HG03558 (cell line): ENCODE measurements around the gene ADAMTS3.
"Not testable (repeated sequence)": the region's sequence is repeated elsewhere in the genome, so short reads cannot be mapped to it uniquely, and the experiment has no call there.

Experiments used
- ATAC-seq: cut with Tn5 transposase; IDR thresholded peaks from one replicate; pipeline ENCODE4 v1.9.1; 2021; ENCODE audit warnings: moderate number of reproducible peaks; ENCODE audit not compliant: unreplicated experiment; ENCODE audit errors: extremely low read depth

The ADAMTS3 gene

DNA sequence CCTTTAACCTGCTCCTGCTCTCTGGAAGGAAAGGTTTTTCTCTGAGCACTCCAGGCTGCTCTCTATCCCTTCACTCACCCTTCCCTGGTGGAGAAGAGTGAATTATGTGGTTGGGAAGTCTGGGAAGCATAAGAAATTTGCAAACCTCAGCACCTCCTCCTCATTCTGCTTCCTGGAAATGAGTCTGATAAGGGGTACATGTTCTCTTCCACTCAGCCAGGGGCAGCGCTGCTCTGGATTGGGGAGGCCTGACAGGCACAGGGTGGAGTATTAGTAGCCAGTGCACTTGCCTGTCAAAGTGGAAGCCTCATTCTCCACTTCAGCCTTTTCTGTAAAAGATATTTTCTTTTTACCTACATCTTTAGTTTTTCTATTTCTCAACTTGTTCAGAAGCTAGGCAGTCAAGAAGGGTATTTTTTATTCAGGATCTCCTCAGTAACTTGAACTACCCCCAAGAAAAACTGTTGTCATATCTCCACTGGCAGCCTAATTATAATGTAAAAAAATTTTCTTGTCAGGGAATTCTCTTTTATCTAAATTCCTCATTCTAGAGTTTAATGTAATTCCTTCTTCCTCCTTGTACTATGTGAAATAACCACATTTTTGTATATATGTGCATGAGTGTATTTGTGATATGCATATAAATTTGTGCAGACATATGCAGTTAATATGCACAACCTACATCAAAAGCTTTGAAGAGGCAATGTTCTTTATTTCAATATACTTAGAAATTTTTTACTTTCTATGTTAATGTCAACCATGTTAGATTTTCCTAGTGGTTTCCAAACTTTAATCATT lies 15.3 kb downstream of the ADAMTS3 start:
- no peak for ATAC-seq

DNA sequence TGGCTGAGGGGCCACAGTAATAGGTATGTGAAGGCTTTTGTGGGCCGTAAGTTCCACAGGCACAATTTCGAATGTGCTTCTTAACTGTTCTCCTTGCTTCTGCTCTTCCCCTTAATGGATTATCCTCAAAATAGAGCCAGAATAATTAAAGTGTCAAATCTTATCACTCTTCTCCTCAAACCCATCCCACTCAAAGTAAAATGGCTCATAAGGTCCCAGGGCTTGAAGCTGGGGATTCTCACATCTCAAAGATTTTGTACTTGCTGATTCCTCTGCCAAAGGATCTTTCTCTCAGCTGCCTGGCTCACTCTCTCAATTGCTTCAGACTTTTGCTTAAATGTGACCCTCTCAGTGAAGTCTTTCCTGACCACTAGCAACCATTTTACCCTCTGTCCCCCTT lies 16.6 kb downstream of the ADAMTS3 start:
- ATAC-seq: no peak

DNA sequence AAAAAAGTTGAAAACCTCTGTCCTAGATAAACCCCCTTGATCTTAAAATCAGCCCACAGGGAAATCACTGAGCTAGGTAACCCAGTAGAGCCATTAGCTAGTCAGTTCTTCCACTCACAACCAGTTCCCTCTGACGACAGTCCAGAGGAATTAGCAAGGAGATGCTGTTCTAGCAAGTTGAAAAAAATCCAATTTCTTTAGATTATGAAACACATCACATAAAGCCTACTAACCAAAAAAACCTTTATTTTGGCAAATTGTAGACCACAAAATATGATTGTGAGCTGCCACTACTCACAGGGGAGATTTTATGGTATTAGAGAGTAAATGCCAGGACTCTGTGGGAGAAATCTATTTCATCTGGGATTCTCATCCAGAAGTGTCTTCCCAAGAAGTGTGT lies 22.6 kb downstream of the ADAMTS3 start:
- ATAC-seq: no peak

DNA sequence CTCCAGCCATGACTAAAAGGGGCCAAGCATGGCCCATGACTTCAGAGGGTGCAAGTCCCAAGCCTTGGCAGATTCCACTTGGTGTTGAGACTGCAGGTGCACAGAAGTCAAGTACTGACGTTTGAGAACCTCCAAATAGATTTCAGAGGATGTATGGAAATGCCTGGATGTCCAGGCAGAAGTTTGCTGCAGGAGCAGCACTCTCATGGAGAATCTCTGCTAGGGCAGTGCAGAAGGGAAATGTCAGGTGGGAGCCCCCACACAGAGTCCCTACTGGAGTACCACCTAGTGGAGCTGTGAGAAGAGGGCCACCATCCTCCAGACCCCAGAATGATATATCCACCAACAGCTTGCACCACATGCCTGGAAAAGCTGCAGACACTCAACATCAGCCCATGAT lies 28.3 kb downstream of the ADAMTS3 start:
- not testable (repeated sequence) for ATAC-seq

DNA sequence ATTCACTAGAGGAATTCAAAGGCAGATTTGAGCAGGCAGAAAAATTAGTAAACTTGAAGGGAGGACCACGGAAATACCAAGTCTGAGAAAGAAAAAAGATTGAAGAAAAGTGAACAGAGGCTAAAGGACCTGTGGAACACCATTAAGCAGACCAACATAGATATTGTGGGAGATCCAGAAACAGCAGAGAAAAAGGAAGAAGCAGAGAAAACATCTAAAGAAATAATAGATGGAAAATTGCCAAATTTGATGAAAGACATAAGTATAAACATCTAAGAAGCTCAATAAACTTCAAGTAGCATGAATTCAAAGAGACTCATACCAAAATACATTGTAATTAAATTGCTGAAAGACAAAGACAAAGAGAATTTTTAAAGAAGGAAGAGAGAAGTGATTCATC lies 31.0 kb downstream of the ADAMTS3 start:
- no peak for ATAC-seq

DNA sequence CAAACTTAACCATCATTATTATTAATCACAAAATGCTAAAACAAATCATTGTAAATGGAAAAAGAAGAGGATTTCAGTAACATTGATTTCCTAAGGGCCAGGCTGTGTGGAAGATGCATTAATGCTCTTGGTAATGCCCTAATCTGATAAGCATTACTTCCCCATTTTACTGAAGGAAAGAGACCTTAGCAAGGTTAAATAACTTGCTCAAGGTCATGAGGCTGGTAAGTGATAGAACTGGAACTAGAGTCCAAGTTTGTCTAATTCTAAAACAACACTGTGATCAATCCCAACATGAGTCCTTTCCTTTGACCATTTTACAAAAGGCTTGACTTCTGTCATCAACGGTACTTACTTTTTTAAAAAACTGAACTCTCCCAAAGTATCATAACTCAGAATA lies 32.6 kb downstream of the ADAMTS3 start:
- no peak for ATAC-seq

DNA sequence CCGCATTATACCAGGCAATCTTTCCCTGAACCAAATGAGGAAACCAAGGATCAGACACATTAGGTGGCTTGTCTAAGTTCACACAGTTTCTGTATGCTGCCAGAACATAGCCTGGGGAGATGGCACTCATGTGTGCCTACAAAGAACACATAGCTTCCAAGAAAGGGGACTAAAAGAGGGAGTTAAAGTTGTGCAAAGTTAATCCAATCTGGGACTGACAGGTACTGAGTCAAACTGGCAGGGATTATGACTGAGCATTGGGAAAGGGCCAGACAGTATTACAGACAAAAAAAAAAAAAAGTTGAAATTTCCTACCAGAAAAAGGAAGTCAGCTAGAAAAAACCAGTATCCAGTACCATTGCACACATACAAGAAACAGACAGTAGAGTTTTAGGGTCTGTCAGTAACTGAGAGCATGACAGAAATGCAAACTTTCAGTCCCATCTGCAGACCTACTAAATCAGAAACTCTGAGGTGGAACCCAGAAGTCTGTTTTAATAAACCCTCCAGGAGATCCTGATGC lies 37.2 kb downstream of the ADAMTS3 start:
- no peak for ATAC-seq

DNA sequence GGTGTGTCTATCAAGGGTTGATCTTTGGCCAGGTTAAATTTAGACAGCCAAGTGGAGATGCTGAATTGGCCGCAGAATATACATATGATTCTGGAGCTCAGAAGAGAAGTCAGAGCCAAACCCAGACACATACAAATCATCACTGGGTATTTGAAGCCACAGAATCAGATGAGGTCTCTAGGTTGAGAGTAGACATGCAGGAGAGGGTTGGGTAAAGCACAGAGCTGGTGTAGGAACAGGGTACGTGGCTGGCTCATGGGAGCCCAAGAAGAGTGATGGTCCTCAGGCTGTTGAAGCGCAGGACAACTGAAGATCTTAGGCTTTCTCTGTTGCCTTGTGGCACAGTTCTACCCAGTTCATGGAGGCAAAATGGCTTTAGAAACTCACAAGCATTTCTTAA lies 37.7 kb downstream of the ADAMTS3 start:
- ATAC-seq: no peak

DNA sequence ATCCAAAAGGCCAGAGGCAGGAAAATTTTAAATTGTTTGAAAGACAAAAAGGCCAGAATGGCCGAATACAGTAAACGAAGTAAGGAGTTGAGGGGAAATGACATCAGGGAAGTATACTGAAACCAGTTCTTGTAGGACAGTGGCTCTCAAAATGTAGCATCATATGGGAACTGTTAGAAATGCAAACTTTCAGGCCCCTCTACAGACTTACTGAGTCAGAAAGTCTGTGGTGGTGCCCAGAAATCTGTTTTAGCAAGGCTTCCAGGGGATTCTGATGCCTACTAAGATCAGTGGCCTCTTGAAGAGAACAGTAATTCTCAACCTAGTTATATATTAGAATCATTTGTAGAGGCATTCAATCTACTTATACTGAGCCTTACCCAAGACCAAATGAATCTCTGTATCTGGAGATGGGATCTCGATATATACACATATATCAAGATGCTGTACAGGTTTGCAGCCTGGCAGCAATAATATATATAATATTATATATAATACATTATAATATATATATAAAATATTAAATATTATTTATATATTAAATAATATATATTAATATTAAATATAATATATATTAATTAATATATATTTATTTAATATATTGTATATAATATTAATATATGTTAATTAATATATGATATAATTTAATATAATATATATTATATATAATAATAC lies 39.7 kb downstream of the ADAMTS3 start:
- no peak for ATAC-seq

DNA sequence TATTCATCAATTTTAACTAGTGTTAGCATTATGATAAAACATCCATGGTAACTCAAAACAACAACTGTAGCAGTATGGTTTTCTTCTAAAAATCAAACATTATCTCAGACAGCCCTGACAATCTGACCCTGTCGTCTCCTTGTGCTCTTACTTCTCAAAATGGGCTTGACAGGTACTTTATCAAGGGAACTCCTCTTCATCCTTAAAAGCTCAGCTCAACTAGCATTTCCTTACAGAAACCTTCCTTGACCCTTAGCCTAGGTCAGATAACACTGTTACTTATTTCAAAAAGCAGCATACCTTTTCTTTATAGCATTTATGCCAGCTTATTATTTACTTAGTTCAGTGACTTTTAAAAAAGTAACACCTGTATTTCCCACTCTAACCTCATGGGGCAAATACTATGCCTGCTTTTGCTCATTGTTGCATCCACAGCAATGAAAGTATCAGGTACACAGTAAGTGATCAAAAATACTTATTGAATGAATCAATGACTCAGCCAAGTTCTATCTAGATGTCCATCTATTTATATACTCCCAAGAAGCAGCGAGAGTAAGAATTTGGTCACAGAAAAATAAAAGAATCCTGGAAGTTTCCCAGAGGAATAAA lies 41.9 kb downstream of the ADAMTS3 start:
- no peak for ATAC-seq

DNA sequence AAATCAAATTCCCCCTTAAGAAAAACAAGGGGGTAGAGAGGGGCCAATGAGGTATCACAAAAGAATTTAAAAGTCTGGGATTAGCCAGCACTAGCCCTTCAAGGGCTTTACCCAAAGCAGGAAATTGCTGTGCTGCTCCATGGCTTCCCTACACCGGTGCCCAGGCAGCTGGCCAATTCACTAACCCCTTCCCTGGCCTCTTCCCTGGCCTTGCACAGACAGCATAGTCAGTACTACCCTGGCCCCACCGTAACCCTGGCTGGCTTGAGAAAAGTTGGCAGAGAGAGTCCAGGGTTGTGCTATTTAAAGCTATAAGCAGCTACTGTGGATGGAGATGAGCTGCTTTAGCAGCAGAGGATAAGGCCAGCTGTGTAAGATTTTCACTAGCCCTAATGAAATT lies 43.1 kb downstream of the ADAMTS3 start:
- ATAC-seq: no peak

DNA sequence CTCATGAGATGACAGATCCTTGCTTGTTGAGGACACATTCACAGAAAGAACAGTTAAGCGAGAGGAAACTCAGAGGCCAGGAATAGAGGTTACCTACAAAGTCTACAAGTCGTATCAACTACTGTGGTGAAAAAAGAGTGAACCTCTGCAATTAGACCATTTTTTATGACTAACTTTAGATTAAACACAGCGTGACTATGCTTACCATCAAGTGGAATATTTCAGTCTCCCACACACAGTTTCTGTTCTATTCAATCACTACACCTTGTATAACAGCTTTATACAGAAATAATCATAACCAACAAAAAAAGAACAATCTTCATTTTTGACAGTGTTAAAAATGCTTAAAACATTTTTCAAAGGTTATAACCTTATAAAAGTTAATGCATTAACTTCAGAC lies 46.6 kb downstream of the ADAMTS3 start:
- no peak for ATAC-seq

DNA sequence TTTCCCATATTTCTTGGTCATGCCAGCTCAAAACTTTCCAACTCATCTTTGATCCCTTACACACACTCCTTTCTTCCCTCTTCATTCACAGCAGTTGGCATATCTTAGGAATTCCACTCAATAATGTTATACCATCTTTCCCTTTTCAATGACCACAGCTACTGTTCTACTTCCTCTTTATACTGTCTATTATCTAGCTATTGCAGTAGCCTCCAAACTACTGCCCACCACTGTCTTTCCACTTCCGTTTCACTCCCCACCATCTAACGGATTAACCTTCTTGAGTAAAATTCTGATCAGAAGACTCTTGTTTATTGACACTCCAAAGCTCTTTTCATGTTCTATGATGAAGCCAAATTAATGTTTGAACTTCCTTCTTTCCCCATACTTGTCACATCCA lies 55.8 kb downstream of the ADAMTS3 start:
- no peak for ATAC-seq

DNA sequence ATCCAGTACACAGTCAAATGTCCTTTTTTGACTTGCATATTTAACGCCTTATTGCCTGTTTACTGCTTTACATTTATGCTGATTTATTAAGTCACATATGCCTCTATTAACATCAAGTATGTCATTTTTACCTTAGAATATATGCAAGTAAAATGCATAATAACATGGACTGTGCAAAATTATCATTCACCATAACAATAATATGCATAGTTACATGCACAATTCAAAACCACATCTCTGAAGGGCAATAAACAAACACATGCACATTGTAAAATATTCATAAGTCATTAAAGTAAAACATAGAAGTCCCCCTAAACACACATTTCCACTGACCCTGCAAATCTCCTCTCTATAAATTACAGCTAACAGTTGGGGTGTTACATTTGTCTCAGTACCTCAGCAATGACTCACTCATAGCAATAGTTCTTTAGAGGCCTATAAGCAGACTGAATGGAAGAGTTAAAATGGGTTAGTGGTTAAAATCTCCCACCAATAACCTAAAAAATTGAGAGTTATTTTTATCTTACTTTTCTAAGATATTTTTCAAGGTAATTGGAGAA lies 61.1 kb downstream of the ADAMTS3 start:
- ATAC-seq: no peak

DNA sequence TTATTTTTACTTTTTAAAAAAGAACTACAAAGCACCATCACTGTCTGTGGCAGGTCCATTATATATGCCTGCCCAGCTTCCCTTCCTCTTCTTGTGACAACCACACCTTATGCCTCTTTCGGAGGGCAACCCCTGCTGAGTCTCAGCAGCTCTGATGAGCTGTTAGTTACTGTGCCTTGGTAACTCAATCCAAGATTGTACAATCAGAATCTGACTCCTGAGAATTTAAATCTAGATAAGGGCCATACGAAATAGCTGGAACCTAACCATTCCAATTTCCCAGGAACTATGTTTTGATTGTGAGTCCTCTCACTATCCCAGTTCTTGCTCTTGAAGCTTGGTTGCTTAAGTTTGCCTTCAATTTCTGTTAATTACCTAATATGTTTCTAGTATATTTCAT lies 61.9 kb downstream of the ADAMTS3 start:
- ATAC-seq: no peak

DNA sequence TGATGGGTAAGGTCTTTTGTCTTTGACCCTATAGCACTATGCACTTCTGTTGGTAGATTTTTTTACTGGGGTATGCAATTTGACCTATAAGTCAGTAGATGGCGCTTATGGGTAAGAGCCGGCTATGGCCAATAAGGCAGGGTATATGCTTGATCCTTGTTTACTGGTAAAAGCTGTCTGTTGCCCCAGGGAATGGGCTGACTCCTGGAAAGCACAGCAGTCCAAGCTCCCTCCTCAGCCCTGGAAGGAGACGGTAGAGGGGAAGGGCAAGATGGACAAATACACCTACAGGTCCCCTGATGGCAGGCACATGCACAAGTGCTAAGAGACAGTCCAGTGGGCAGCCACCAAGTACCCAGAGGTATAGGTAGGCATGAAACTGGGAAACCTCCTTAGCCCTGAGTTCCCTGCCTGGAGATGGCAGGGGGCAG lies 63.7 kb downstream of the ADAMTS3 start:
- no peak for ATAC-seq

DNA sequence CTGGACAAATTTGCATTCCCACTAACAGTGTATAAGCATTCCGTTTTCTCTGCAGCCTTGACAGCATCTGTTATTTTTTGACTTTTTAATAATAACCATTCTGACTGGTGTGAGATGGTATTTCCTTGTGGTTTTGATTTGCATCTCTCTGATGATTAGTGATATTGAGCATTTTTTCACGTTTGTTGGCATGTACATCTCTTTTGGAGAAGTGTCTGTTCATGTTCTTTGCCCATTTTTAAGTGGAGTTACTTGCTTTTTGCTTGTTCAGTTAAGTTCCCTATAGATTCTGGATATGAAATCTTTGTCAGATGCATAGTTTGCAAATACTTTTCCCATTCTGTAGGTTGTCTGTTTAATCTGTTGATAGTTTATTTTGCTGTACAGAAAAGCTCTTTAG lies 68.8 kb downstream of the ADAMTS3 start:
- ATAC-seq: no peak

DNA sequence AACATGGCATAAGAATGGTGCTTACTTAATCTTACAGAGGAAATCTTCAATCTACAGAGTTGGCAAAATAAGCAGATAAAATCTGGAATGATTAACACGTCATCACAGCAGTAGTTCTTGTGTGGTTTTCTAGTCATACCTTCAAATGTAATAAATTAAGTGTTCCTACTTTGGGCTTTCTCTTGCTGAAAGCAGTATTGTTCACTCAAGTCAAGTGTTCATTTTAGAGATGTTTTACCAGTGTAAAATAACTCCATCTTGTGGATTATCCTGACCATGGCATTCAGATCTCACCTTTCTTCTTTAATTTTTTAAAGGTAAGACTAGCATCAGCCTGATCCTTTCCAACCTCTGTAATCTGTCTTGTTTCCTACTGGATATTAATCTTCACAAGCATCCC lies 72.9 kb downstream of the ADAMTS3 start:
- ATAC-seq: no peak

DNA sequence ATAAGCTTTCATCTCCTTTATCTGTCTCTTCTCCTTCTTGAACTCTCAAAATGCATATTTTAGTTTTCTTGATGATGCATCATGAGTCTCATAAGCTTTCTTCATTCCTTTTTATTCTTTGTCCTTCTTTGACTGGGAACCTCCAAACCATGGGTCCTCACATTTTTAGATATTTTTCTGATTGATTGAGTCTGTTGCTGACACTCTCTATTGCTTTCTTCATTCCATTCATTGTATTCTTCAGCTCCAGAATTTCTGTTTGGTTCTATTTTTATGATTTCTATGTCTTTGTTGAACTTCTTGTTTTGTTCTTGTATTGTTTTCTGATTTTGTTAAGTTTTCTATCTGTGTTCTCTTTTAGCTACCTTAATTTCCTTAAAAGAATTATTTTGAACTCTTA lies 74.9 kb downstream of the ADAMTS3 start:
- ATAC-seq: no peak

DNA sequence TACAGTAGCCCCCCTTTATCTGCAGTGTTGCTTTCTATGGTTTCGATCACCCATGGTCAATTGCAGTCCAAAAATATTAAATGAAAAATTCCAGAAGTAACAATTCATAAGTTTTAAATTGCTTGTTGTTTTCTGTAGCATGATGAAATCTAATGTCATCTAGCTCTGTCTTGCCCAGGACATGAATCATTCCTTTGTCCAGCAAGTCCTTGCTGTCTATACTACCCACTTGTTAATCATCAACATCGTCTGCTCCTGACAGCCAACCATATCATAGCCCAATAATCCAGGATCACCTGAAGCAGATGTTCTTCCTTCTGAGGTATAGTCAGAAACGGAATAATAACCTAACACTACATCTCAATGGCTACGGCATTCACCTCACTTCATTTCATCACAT lies 79.8 kb downstream of the ADAMTS3 start:
- no peak for ATAC-seq

DNA sequence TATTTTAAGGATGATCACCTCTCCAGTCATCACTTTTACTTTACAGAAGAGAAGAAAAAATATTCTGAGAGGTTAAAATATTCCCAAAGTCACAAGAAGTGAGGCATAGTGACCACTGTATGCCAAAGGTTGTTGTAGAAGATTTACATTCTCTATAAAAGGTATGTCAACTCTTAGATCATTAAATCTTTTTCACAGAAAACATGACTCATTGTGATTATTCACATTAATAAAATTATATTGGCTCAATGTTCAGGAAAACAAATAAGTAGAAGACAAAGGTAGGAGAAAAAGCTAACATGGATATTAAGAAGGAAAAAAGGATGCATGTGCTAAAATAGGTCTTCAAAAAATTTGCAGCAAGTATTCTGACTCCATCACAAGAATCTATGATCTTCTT lies 82.0 kb downstream of the ADAMTS3 start:
- no peak for ATAC-seq
